Measurements from ENCODE around the gene RPS6KC1. TPM values are rescaled to one million over a fixed set of nuclear protein-coding genes. Genes with fewer than 3 reads are reported as not detected.

RPS6KC1 gene, protein sequence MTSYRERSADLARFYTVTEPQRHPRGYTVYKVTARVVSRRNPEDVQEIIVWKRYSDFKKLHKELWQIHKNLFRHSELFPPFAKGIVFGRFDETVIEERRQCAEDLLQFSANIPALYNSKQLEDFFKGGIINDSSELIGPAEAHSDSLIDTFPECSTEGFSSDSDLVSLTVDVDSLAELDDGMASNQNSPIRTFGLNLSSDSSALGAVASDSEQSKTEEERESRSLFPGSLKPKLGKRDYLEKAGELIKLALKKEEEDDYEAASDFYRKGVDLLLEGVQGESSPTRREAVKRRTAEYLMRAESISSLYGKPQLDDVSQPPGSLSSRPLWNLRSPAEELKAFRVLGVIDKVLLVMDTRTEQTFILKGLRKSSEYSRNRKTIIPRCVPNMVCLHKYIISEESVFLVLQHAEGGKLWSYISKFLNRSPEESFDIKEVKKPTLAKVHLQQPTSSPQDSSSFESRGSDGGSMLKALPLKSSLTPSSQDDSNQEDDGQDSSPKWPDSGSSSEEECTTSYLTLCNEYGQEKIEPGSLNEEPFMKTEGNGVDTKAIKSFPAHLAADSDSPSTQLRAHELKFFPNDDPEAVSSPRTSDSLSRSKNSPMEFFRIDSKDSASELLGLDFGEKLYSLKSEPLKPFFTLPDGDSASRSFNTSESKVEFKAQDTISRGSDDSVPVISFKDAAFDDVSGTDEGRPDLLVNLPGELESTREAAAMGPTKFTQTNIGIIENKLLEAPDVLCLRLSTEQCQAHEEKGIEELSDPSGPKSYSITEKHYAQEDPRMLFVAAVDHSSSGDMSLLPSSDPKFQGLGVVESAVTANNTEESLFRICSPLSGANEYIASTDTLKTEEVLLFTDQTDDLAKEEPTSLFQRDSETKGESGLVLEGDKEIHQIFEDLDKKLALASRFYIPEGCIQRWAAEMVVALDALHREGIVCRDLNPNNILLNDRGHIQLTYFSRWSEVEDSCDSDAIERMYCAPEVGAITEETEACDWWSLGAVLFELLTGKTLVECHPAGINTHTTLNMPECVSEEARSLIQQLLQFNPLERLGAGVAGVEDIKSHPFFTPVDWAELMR
- total RNA-seq (2021; ENCODE audit: unreplicated experiment): 20.5 TPM
- 10.9 TPM for polyA plus RNA-seq (2012; ENCODE audit: insufficient read length)
- percentile 85 among the genes with signal in this experiment for Bru-seq, nascent RNA
- BruChase-seq, experiment 1, labeled RNA remaining after a 2-hour chase: percentile 79 among the genes with signal in this experiment
- percentile 74 among the genes with signal in this experiment for BruChase-seq, experiment 2, labeled RNA remaining after a 6-hour chase
- long read RNA-seq, full-length matches to known transcripts: 51 of 101 reads
- long read RNA-seq, partial matches to known transcripts: 4 of 101 reads
- long read RNA-seq, other reads (novel, unspliced or antisense): 46 of 101 reads

- intact Hi-C loops (cut with micrococcal nuclease; ENCODE audit: unreplicated experiment): no loop called here
- ATAC-seq (peak; percentile 100), DNase-seq (ENCODE audit: low read depth, low spot score) (peak; percentile 20)
- Histone ChIP-seq H3K27me3 (ENCODE audit: control insufficient read depth, insufficient read depth, low read length) (no peaks in the 10 kb centered on the region), H3K9me3 (ENCODE audit: control insufficient read depth, insufficient read depth, low read depth, low read length) (no peaks in the 10 kb centered on the region), H3K4me3 (ENCODE audit: low read depth in 2 of 2, low read length in 2 of 2) (peak within 1 kb of the TSS; percentile 93 to 94), H3K4me1 (ENCODE audit: control insufficient read depth, insufficient read depth, low read length) (peaks cover 5% of the 10 kb centered on the region; the same call in 1 of the 2 replicates), H3K36me3 (ENCODE audit: control insufficient read depth, insufficient read depth, low read length) (no peaks in the 10 kb centered on the region), H3K27ac (ENCODE audit: low read length) (peak within 1 kb of the TSS; percentile 96)
- ChIA-PET CTCF (no interaction called here), POLR2A (no interaction called here)
- in situ Hi-C loops (cut with HindIII; ENCODE audit: low pct_unique_long_range_greater_than_20kb, low sequenced_read_pairs): no loop called here
- BruUV-seq (replicated peaks): no TSS peak
- TF ChIP-seq POLR2AphosphoS5 (IDR thresholded peaks at IDR 0.05; ENCODE audit: low read depth, low read length) (peak; percentile 89), CTCF (IDR thresholded peaks at IDR 0.05) (no peak), TCF7L2 (IDR thresholded peaks at IDR 0.05; ENCODE audit: low read depth, low read length) (peak; percentile 57), REST (IDR thresholded peaks at IDR 0.05; ENCODE audit: insufficient read depth in 1 of 2, low read depth in 2 of 2, low read length in 1 of 2) (no peak), SIN3A (IDR thresholded peaks at IDR 0.05; ENCODE audit: borderline replicate concordance, insufficient read depth, low read depth, low read length) (peak; percentile 68; the same call in 1 of the 2 replicates)
These were observed at the start of gene RPS6KC1 for GRCh38 chr1:213051127-213051880. Gene RPS6KC1 (plus strand): TSS chr1:213051241. CDS start chr1:213051405, 164 bp downstream.

DNA sequence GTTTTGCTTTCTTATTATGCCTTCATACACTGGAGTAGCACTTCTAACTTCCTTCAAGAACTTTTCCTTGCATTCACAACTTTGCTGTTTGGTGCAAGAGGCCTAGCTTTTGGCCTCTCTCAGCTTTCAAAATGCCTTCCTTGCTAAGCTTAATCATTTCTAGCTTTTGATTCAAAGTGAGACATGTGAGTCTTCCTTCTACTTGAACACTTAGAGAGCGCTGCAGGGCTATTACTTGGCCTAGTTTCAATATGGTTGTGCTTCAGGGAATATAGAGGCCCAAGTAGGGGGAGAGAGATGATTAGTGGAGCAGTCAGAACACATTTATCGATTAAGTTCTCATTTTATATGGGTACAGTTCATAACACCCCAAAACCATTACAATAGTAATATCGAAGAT lies 47.8 kb upstream of the RPS6KC1 start:
- Histone ChIP-seq H3K36me3 (ENCODE audit: control insufficient read depth, insufficient read depth, low read length) (peaks cover 6% of the 10 kb centered on the region; the same call in 1 of the 2 replicates), H3K27ac (ENCODE audit: low read length) (no peak overlapping the region), H3K27me3 (ENCODE audit: control insufficient read depth, insufficient read depth, low read length) (no peaks in the 10 kb centered on the region), H3K4me3 (ENCODE audit: low read depth in 2 of 2, low read length in 2 of 2) (no peak overlapping the region), H3K9me3 (ENCODE audit: control insufficient read depth, insufficient read depth, low read depth, low read length) (no peaks in the 10 kb centered on the region), H3K4me1 (ENCODE audit: control insufficient read depth, insufficient read depth, low read length) (no peaks in the 10 kb centered on the region)
- ChIA-PET POLR2A (no interaction called here), CTCF (no interaction called here)
- TF ChIP-seq SIN3A (IDR thresholded peaks at IDR 0.05; ENCODE audit: borderline replicate concordance, insufficient read depth, low read depth, low read length): no peak
- no peak for TF ChIP-seq POLR2AphosphoS5 (IDR thresholded peaks at IDR 0.05; ENCODE audit: low read depth, low read length)
- no peak for TF ChIP-seq REST (IDR thresholded peaks at IDR 0.05; ENCODE audit: insufficient read depth in 1 of 2, low read depth in 2 of 2, low read length in 1 of 2)
- TF ChIP-seq CTCF (IDR thresholded peaks at IDR 0.05): no peak
- TF ChIP-seq TCF7L2 (IDR thresholded peaks at IDR 0.05; ENCODE audit: low read depth, low read length): no peak
- no TSS peak for BruUV-seq (replicated peaks)
- no peak for ATAC-seq
- DNase-seq (ENCODE audit: low read depth, low spot score): no peak
- in situ Hi-C loops (cut with HindIII; ENCODE audit: low pct_unique_long_range_greater_than_20kb, low sequenced_read_pairs): no loop called here
- intact Hi-C loops (cut with micrococcal nuclease; ENCODE audit: unreplicated experiment): no loop called here

Measured in Panc1 (cell line).